Heart right ventricle (tissue), 16 donors: ENCODE measurements around the gene IL5. TPM values are rescaled to one million over a fixed set of nuclear protein-coding genes. Genes with fewer than 3 reads are reported as not detected.
A peak's percentile ranks its signal among the peaks of the same experiment; 100 is the strongest.

ENCODE experiments used
- ATAC-seq, 8 donors: fragments of 200-7000 bp; cut with Tn5 transposase; one replicate each; pipeline ENCODE4 v1.9.1; 2020; ENCODE audit warnings: mild to moderate bottlenecking in 8 of 8, moderate library complexity in 8 of 8, moderate number of reproducible peaks in 1 of 8
- DNase-seq, 2 donors: peaks; one replicate each; pipeline ENCODE4 v3.0.0-alpha.2; 2020
- H3K27ac ChIP-seq, 10 donors: fragments of 200-600 bp; sonication (generic) in 2 of 10; one replicate each; pipeline versions ENCODE4 v1.5.0 to v1.8.0; 2020 to 2022; ENCODE audit warnings: mild to moderate bottlenecking in 3 of 10
- H3K27me3 ChIP-seq, 7 donors: fragments of 200-600 bp; one replicate each; pipeline ENCODE4 v1.8.0; 2021 to 2022; ENCODE audit warnings: mild to moderate bottlenecking in 2 of 7
- H3K36me3 ChIP-seq, 9 donors: fragments of 200-600 bp; sonication (generic) in 1 of 9; one replicate each; pipeline versions ENCODE4 v1.5.0 to v1.8.0; 2020 to 2022; ENCODE audit warnings: mild to moderate bottlenecking in 2 of 9
- H3K4me1 ChIP-seq, 9 donors: fragments of 200-600 bp; sonication (generic) in 1 of 9; one replicate each; pipeline versions ENCODE4 v1.5.0 to v1.8.0; 2020 to 2022; ENCODE audit warnings: mild to moderate bottlenecking in 4 of 9
- H3K4me3 ChIP-seq, 10 donors: fragments of 200-600 bp; sonication (generic) in 2 of 10; one replicate each; pipeline versions ENCODE4 v1.5.0 to v1.8.0; 2020 to 2022; ENCODE audit warnings: mild to moderate bottlenecking in 7 of 10, moderate library complexity in 2 of 10
- H3K9me3 ChIP-seq, 11 donors: fragments of 200-600 bp in 10 of 11; sonication (generic) in 2 of 11; one replicate each; pipeline versions ENCODE4 v1.5.0 to v1.8.0; 2013 to 2022; ENCODE audit warnings: mild to moderate bottlenecking in 2 of 11, control low read depth in 1 of 11, moderate library complexity in 1 of 11
- CTCF ChIP-seq, 9 donors: fragments of 200-600 bp; sonication (generic) in 2 of 9; IDR thresholded peaks; one replicate each; pipeline versions ENCODE4 v1.5.0 to v1.8.0; 2021 to 2022; ENCODE audit warnings: antibody characterized with exemption in 9 of 9, mild to moderate bottlenecking in 5 of 9, moderate library complexity in 1 of 9
- WGBS, 2 donors: extraction: QIAGEN DNeasy Blood & Tissue Kit; methylation state at CpG; one replicate each; pipeline ENCODE4 v1.1.7; 2013; ENCODE audit warnings: inconsistent platforms in 1 of 2; 5-methylcytosine and 5-hydroxymethylcytosine counted together
- intact Hi-C, 10 donors: fragments of 100-400 bp; cut with DNase I; formaldehyde crosslinking; loops; one replicate each; pipeline versions ENCODE4 v1.11.1 to v1.14.2; 2022
- polyA plus RNA-seq, 2 donors: library from polyadenylated mRNA; stranded (reverse); fragments of 200-250 nt; gene quantifications; one replicate each; pipeline ENCODE4 v1.2.3, GENCODE V29; 2013
- total RNA-seq, 10 donors: library from RNA; stranded (reverse); fragmentation: NEBNext Ultra II Directional in 3 of 10; extraction: Animal tissue kit (Norgen Biotek cat#: 25700) in 3 of 10; gene quantifications; one replicate each; pipeline versions ENCODE4 v1.2.1 to v1.2.4, GENCODE V29; 2021 to 2023
- donor health status: Arrhythmogenic right ventricular cardiomyopathy.
- donor health status: ischemic (EF 13 %, LVEDD 7.1; RV severe dilation, severe dysfunction).
- donor health status: healthy with polysubstance abuse.
- donor health status: DM: no; HTN: yes; CAD: no.
- donor health status: DM: no; HTN: no; CAD: no.
- donor health status: ischemic (EF 25% LVEDD 6.9; RV normal size, moderate dysfunction).
- donor health status: ischemic (EF 25% LVEDD 5.7; RV mildly dilated, moderate dysfunction).
- donor health status: healthy.
- donor health status: DM: yes; HTN: yes; CAD: no.
- donor health status: Ischemic cardiomyopathy.
- donor health status: ischemic (EF 35%, LVEDD 5.7; RV mildly dilated, moderate dysfunction).
- donor health status: nonischemic (EF 11% LVEDD 7.7; RV severe dilation, severe dysfunction).
- donor health status: DM: yes; HTN: yes; CAD: no.
- donor health status: PGD.
- donor health status: ischemic (EF 29% LVEDD 5.4; RV normal size, mild dysfunction).
- donor health status: nonischemic (EF 23%, LVEDD 6.1; RV moderate dilation, normal function).

IL5 gene
- total and polyA plus RNA-seq, 12 donors = not detected

- WGBS, 2 donors = 73 to 76% methylated on average over 10 of the region's 10 CpGs
- TF ChIP-seq CTCF (IDR thresholded peaks at IDR 0.05) = no peak
- Histone ChIP-seq H3K4me1 (peaks cover 13 to 63% (median 36%) of the 10 kb centered on the region in 9 donors), H3K27ac (peak overlapping the region in 9 of 10 donors; percentile 3 to 68 (median 36)), H3K4me3 (no peak overlapping the region), H3K36me3 (no peaks in the 10 kb centered on the region), H3K27me3 (no peaks in the 10 kb centered on the region), H3K9me3 (no peaks in the 10 kb centered on the region)
- DNase-seq (no peak), ATAC-seq (no peak)
- intact Hi-C loops = loop anchor here (1.0 to 10.0 kb wide), 8 partner anchors 85 to 320 kb away; no protein-coding TSS in a partner anchor
Measured at GRCh38 chr5:132501961-132502931, 41.1 kb downstream of the IL5 start.

- 80 to 91% methylated on average over 4 of the region's 4 CpGs for WGBS, 2 donors
- no peak overlapping the region for H3K4me3 ChIP-seq
- DNase-seq = no peak
- peaks cover 15 to 70% (median 42%) of the 10 kb centered on the region in 9 donors for H3K4me1 ChIP-seq
- no peak for ATAC-seq
- H3K27me3 ChIP-seq = no peaks in the 10 kb centered on the region
- peak overlapping the region in 6 of 10 donors; percentile 26 to 68 (median 44) for H3K27ac ChIP-seq
- TF ChIP-seq CTCF (IDR thresholded peaks at IDR 0.05) = no peak
- H3K9me3 ChIP-seq = no peaks in the 10 kb centered on the region
- intact Hi-C loops = loop anchor here (1.0 to 10.0 kb wide), 8 partner anchors 84 to 319 kb away; no protein-coding TSS in a partner anchor
- H3K36me3 ChIP-seq = no peaks in the 10 kb centered on the region
Measured at GRCh38 chr5:132501629-132501956, 41.7 kb downstream of the IL5 start.

- no peaks in the 10 kb centered on the region for H3K27me3 ChIP-seq
- ATAC-seq (peak in 5 of 8 donors; percentile 10 to 46 (median 38)), DNase-seq (peak; percentile 55 to 73)
- H3K36me3 ChIP-seq = no peaks in the 10 kb centered on the region
- H3K9me3 ChIP-seq = no peaks in the 10 kb centered on the region
- 64 to 69% methylated on average over 6 of the region's 6 CpGs for WGBS, 2 donors
- H3K27ac ChIP-seq = peak overlapping the region in 9 of 10 donors; percentile 0 to 100 (median 46)
- intact Hi-C loops = loop anchor here (1.0 to 10.0 kb wide), 8 partner anchors 84 to 319 kb away; no protein-coding TSS in a partner anchor
- peaks cover 15 to 69% (median 44%) of the 10 kb centered on the region in 9 donors for H3K4me1 ChIP-seq
- no peak overlapping the region for H3K4me3 ChIP-seq
- TF ChIP-seq CTCF (IDR thresholded peaks at IDR 0.05) = peak; percentile 77 to 89 (median 84)
Measured at GRCh38 chr5:132500931-132501628, 42.2 kb downstream of the IL5 start.
